Measurements from ENCODE around the gene EIF4A3.

EIF4A3 gene

GRCh38 chr17:80132906-80133625, 13.9 kb downstream of the EIF4A3 start:
- DNase-seq, result no peak

- no peak for DNase-seq
These were observed 15.9 kb downstream of the EIF4A3 start for GRCh38 chr17:80130992-80131391.

- no peak for DNase-seq
These were observed 17.8 kb downstream of the EIF4A3 start for GRCh38 chr17:80129006-80129565.

GRCh38 chr17:80126449-80126715, 20.5 kb downstream of the EIF4A3 start:
- no peak for DNase-seq

- no peak for DNase-seq
These were observed 21.1 kb downstream of the EIF4A3 start for GRCh38 chr17:80125656-80126448.

GRCh38 chr17:80124351-80124981, 22.5 kb downstream of the EIF4A3 start:
- no peak for DNase-seq

GRCh38 chr17:80123791-80124190, 23.1 kb downstream of the EIF4A3 start:
- no peak for DNase-seq

GRCh38 chr17:80122926-80123505, 23.9 kb downstream of the EIF4A3 start:
- no peak for DNase-seq

GRCh38 chr17:80122026-80122575, 24.8 kb downstream of the EIF4A3 start:
- no peak for DNase-seq

- no peak for DNase-seq
These were observed 27.1 kb downstream of the EIF4A3 start for GRCh38 chr17:80119839-80120238.

- no peak for DNase-seq
These were observed 27.6 kb downstream of the EIF4A3 start for GRCh38 chr17:80119271-80119791.

GRCh38 chr17:80118601-80119270, 28.2 kb downstream of the EIF4A3 start:
- no peak for DNase-seq

- no peak for DNase-seq
These were observed 29.2 kb downstream of the EIF4A3 start for GRCh38 chr17:80117491-80118401.

GRCh38 chr17:80116921-80117380, 30.0 kb downstream of the EIF4A3 start:
- DNase-seq, result no peak

GRCh38 chr17:80116276-80116920, 30.5 kb downstream of the EIF4A3 start:
- no peak for DNase-seq

GRCh38 chr17:80115159-80115558, 31.8 kb downstream of the EIF4A3 start:
- DNase-seq, result no peak

GRCh38 chr17:80114758-80115157, 32.2 kb downstream of the EIF4A3 start:
- DNase-seq, result no peak

- no peak for DNase-seq
These were observed 33.9 kb downstream of the EIF4A3 start for GRCh38 chr17:80113033-80113484.

GRCh38 chr17:80112471-80113032, 34.4 kb downstream of the EIF4A3 start:
- no peak for DNase-seq

Measured in stimulated activated naive CD4-positive, alpha-beta T cell treated with Interleukin-2 at 50 U/mL for 16 hours (primary cell).